GM11168 (cell line): Measurements from ENCODE around the gene BIRC3.
"Not testable (repeated sequence)": the region's sequence is repeated elsewhere in the genome, so short reads cannot be mapped to it uniquely, and the experiment has no call there.

ENCODE experiments used
- in situ Hi-C: fragments of 300-500 bp; cut with MboI; formaldehyde crosslinking; loops from one replicate; pipeline ENCODE4 v1.12.0; 2022; ENCODE audit warnings: low sequenced_read_pairs; ENCODE audit not compliant: unreplicated experiment

BIRC3 gene

GRCh38 chr11:102361086-102362031 is 44.1 kb downstream of the BIRC3 start:
- in situ Hi-C loops: no loop called here

GRCh38 chr11:102364991-102365390 is 47.7 kb downstream of the BIRC3 start:
- in situ Hi-C loops: no loop called here

- in situ Hi-C loops: no loop called here
Observed at GRCh38 chr11:102367364-102367763, 50.1 kb downstream of the BIRC3 start.

DNA sequence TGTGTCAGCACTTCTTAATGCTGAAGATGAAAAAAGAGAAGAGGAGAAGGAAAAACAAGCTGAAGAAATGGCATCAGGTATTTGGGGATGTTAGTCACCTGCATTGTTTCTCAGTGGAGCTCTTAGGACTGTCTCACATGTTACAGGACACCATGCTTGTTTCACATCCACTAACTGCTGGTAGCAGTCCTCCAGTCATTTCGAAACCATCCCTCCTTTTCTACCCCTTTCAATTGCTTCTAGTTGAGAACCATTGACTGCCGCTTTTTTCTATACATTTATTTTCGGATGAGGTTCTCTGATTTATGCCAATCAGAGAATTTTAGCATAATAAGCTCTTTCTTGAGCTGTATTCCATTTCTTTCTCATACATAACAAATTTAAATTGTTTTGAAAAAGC is 51.2 kb downstream of the BIRC3 start:
- in situ Hi-C loops: no loop called here

DNA sequence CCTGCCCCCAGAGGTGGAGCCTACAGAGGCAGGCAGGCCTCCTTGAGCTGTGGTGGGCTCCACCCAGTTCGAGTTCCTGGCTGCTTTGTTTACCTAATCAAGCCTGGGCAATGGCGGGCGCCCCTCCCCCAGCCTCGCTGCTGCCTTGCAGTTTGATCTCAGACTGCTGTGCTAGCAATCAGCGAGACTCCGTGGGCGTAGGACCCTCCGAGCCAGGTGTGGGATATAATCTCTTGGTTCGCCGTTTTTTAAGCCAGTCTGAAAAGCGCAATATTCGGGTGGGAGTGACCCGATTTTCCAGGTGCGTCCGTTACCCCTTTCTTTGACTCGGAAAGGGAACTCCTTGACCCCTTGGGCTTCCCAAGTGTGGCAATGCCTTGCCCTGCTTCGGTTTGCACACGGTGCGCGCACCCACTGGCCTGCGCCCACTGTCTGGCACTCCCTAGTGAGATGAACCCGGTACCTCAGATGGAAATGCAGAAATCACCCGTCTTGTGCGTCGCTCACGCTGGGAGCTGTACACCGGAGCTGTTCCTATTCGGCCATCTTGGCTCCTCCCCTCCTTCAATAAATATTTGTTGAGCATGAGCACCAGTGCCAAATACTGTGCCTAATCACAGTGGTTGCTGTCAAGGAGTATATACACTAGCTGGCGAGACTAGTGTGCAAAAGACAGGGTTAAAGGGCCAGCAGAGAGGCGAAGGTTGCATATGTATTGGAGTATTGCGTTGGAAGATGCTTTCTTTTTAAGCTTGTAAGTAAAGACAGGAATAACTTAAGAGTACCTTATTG is 57.5 kb downstream of the BIRC3 start:
- in situ Hi-C loops: not testable (repeated sequence)

- in situ Hi-C loops: no loop called here
Observed at GRCh38 chr11:102375720-102376399, 58.6 kb downstream of the BIRC3 start.

GRCh38 chr11:102377891-102378290 is 60.6 kb downstream of the BIRC3 start:
- in situ Hi-C loops: no loop called here

- in situ Hi-C loops: no loop called here
Observed at GRCh38 chr11:102378818-102379217, 61.5 kb downstream of the BIRC3 start.

- in situ Hi-C loops: no loop called here
Observed at GRCh38 chr11:102382384-102382783, 65.1 kb downstream of the BIRC3 start.

DNA sequence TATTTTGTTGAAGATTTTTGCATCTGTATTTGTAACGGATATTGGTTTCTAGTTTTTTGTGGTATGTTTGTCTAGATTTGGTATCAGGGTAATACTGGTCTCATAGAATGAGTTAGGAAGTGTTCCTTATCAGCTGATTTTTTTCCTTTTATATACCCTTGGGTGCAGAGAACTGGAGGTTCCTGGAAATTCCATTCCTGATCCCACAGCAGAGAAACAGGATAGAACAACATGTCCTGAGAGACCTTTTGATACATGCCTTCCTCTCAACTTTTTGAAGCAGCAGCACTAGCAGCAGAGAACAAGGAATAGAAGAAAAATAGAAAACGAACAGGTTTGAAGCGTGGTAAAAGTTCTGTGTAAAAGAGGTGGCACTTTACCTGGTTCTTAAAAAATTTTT is 66.6 kb downstream of the BIRC3 start:
- in situ Hi-C loops: no loop called here

DNA sequence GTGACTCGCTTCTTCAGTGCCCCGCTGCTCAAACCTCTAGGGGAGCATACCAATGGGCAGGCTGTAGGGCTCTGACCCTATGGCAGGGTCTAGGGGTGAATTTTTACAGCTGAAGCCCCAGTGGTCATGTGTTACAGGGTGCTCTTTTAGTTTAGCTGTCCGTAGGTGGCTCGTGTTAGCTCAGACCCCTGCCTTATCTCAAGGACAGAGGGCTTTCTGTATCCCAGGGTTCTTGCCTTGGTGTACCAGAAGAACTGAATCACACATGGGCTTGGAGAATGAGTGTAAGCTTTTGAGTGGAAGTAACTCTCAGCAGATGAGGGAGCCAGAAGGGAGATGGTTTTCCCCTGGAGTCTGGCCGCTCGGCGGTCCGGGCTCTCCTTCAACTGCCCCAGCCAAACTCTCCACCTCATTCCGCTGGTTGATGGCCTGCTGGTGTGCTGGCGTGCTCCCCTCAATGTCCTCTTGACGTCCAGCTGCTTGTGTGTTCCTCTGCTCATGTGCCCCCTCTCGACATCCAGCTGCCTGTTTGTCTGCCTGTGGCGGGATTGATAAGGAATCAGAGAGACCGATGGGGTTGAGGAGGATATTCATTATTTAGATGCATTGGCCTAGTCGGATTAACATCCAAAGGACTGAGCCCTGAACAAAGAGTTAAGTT is 67.3 kb downstream of the BIRC3 start:
- in situ Hi-C loops: no loop called here

DNA sequence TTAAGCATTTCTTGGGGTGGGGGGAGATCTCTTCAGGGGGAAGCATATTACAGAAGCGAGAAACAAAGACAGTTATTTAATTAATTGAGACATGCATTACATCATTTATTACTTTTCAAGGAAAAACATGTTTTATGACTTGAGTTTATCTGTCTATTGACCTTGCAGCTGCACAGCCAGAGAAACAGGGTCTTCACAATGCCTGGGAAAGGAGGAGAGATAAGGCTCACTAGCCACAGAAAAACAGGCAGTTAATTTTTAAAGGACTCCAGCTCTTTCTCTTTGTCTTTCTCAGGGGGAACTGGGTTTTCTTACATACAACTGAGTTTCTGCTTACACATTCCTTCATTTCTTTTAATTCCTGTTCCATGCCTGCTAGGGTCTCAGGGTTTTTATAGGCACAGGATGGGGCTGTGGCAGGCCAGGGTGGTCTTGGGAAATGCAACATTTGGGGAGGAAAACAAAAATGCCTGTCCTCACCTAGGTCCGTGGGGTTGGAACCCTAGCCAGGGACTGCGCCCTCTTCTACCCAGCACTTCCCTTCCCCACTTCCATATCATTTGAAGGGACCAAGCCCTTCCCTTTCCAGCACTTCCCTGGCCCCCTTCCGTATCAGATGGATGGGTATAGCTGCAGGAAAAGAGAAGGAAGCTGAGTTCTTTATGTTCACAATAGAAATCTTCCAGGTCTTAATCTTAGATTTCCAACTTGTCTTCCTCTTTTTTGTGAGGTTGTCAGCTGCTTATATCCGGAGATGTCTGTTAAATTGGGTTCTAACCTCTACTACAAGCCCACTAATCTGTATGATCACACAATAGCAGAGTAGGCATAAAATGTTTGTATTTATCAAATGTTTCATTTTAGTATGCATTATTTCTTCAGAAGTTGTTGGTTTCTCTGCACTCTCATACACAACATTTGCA is 68.1 kb downstream of the BIRC3 start:
- in situ Hi-C loops: no loop called here

GRCh38 chr11:102386136-102386734 is 69.0 kb downstream of the BIRC3 start:
- in situ Hi-C loops: no loop called here

GRCh38 chr11:102387043-102387781 is 69.9 kb downstream of the BIRC3 start:
- in situ Hi-C loops: no loop called here
